HG03432 (cell line): ENCODE measurements around the gene PAGR1.
"Not testable (repeated sequence)": the region's sequence is repeated elsewhere in the genome, so short reads cannot be mapped to it uniquely, and the experiment has no call there.

ENCODE experiments used
- ATAC-seq: cut with Tn5 transposase; IDR thresholded peaks from one replicate; pipeline ENCODE4 v1.9.1; 2021; ENCODE audit warnings: mild to moderate bottlenecking, moderate library complexity; ENCODE audit not compliant: unreplicated experiment

The PAGR1 gene

DNA sequence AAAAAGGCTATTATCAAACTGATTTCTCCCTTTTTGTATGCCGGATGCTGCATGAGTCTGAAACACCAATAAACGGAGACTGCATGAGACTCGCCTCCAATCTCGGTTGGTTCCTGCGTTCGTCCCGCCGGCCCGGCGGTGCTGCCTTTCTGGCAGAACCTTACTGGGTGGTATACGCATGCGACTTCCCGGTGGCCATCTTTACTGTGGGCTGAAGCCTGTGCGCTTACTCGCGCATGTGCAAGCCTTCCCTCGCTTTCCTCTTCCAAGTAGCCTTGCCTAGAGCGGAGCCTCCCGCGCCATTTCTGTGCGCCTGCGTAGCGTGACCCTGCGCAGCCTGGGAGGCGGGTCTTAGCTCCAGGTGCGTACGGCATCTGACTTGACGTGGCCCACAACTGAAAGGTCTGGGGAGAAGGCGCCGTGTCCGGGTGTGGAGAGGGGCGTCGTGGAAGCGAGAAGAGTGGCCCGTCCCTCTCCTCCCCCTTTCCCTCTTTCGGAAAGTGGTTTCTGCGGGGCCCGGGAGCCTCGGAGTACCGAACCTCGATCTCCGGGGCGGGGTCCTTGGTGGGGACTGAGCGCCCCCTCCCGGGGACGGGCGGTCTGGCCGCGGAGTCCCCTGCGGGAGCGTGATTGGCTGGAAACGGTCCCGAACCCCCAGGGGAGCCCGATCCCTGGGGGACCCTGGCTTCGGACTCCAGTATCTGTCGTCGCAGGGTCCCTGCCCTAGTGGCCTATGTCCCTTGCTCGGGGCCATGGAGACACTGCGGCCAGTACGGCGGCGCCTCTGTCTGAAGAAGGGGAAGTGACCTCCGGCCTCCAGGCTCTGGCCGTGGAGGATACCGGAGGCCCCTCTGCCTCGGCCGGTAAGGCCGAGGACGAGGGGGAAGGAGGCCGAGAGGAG is at the start of gene PAGR1:
PAGR1 (plus strand) TSS at position 360 of the 901 bp plus-strand sequence; CDS start at position 734, 374 bp downstream.
- peak; percentile 65 for ATAC-seq

GRCh38 chr16:29766571-29766970 is 49.4 kb upstream of the PAGR1 start:
- ATAC-seq = no peak

GRCh38 chr16:29767062-29767461 is 48.9 kb upstream of the PAGR1 start:
- ATAC-seq = no peak

GRCh38 chr16:29769507-29769906 is 46.4 kb upstream of the PAGR1 start:
- ATAC-seq = no peak

DNA sequence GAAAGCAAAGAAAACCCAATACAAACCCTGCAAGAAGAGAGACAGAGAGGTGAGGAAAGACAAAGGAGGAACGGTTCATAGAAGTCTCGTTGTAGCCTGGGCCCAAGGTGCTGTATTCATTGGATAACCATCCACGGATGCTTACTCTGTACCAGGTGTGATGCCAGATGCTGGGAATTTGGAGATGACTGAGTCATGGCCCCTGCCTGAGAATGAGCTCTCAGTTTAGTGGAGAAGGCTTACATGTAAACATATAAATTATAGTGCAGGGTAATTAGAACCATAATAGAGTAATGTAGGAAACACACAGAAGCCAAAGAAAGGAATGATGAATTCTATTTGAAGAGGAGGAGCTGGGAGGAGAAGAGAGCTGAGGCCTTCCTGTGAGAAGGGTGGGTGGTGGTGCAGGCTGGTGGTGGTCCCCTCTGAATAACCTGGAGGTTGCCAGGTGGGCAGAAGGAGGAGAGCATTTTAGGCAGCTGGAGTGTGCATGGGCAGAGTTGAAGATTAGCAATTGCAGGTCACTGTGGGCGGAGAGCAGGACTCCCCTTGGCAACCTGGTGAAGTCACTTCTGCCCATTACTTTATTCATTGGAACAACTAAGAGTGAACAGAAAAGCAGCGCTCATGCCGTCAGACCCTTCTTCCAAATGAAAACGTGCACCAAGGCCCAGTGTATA is 45.6 kb upstream of the PAGR1 start:
- ATAC-seq = no peak

DNA sequence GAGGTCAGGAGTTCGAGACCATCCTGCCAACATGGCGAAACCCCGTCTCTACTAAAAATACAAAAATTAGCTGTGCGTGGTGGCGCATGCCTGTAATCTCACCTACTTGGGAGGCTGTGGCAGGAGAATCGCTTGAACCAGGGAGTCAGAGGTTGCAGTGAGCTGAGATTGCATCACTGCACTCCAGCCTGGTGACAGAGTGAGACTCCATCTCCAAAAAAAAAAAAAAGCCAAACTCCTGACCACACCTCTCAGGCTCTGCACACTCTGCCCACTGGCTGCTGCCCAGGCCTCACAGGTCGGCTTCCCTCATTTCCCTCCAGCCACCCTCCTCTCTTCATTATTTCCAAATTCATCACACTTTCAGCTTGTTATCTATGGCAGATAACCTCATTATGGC is 43.6 kb upstream of the PAGR1 start:
- ATAC-seq = not testable (repeated sequence)

- no peak for ATAC-seq
Measured at GRCh38 chr16:29774730-29775129, 41.2 kb upstream of the PAGR1 start.

DNA sequence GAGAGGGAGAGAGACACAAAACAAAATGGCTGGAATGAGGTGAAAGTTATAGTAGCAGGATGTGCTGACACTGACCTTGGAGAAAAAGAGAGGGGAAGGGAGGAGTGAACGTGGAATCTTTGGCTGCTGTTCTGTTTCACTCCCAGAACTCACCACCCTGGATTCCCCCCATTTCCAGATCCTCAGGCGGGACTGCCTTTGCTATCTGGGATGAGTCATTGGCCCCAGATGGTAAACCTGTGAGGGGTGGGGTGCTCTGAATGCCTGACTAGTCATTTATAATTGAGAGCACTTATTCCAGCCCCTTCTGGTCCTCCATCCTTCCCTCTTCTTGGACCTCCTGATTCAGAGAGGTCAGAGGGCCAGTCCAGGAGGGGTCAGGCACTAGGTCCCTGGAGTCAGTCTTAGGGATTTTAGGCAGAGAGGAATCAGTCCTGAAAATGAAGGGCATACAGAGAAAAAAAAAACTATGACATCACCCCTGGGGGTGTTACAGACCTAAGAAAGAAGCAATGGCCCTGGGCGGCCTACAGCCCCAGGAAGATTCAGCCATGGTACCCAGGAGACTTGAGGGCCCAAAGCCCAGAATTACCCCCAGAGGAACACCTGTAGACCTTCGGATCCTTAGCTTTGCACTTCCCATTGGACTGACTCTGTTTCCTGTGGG is 40.1 kb upstream of the PAGR1 start:
- no peak for ATAC-seq

DNA sequence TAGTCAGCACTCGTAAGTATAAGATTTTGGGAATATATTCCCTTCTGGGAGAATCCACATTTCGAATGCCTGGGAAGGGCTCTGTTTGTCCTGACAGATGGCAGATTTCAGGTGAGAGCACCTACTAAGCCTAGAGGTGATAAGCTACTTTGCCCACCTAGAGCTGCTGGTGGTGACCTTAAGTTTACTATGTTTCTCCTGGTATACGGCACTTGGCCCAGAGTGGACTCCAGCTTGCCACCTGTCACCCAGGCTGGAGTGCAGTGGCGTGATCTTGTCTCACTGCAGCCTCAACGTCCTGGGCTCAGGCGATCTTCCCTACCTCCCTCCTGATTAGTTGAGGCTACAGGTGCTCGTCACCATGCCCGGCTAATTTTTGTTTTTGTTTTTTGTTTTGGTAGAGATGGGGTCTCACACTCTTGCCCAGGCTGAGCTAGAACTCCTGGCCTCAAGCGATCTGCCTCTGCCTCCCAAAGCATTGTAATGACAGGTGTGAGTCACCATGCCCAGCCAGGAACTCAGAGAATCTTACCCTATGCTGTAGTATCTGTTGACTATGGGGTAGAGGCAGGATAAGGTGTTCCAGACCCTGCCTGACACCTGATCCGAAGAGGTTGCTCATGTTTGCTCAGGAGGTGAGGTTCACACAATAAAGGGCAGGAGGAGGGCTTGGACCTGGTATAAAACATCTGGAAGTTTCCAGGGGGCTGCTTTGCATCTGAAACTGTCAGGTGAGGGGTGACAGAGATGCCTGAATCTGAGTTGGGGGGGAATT is 38.2 kb upstream of the PAGR1 start, which contains the start of gene ZG16:
ZG16 (plus strand) TSS at position 681 of the 775 bp plus-strand sequence. CDS start 1,011 bp downstream, outside the sequence.
- ATAC-seq = no peak

GRCh38 chr16:29779474-29779873 is 36.5 kb upstream of the PAGR1 start:
- ATAC-seq = no peak

DNA sequence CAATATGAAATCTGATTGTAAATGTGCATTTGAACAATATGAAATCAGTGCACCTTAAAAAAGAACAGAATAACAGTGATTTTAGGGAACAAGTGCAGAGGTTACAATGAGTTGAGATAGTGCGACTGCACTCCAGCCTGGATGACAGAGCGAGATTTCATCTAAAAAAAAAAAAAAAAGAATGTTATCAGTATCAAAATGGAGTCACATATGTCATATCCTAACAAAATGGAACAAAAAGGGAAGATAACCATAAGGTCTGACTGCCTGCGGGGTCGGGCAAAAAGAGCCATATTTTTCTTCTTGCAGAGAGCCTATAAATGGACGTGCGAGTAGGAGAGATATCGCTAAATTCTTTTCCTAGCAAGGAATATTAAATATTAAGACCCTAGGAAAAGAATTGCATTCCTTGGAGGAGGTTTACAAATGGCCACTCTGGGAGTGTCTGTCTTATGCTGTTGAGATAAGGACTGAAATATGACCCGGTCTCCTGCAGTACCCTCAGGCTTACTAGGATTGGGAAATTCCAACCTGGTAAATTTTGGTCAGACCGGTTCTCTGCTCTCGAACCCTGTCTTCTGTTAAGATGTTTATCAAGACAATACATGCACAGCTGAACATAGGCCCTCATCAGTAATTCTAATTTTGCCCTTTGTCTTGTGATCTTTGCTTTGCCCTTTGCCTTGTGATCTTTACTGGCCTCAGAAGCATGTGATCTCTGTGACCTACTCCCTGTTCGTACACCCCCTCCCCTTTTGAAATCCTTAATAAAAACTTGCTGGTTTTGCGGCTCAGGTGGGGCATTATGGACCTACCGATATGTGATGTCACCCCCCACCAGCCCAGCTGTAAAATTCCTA is 32.6 kb upstream of the PAGR1 start:
- not testable (repeated sequence) for ATAC-seq

DNA sequence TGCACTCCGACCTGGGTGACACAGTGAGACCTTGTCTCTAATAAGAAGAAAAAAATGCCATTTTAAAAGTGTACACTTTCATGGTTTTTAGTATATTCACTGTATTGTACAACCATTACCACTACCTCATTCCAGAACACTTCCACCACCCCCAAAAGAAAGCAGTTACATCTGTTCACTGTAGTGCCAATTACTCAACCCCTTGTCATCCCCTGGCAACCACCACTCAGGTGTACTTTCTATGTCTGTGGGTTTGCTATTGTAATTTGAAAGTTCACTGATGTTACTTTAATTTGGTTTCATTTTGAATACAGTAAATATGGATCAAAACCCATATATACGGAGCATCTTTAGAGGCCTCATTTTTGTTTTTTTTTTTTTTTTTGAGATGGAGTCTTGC is 31.8 kb upstream of the PAGR1 start:
- no peak for ATAC-seq

GRCh38 chr16:29784901-29785500 is 31.0 kb upstream of the PAGR1 start:
- ATAC-seq = no peak

DNA sequence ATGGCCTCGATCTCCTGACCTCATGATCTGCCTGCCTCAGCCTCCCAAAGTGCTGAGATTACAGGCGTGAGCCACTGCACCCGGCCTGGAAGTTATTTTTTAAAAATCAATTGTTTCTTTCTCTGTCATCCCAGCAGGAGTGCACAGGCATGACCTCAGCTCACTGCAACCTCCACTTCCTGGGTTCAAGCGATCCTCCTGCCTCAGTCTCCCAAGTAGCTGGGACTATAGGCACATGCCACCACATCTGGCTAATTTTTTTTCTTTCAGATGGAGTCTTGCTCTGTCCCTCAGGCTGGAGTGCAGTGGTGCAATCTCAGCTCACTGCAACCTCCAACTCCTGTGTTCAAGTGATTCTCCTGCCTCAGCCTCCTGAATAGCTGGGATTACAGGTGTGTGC is 28.8 kb upstream of the PAGR1 start:
- ATAC-seq = not testable (repeated sequence)

DNA sequence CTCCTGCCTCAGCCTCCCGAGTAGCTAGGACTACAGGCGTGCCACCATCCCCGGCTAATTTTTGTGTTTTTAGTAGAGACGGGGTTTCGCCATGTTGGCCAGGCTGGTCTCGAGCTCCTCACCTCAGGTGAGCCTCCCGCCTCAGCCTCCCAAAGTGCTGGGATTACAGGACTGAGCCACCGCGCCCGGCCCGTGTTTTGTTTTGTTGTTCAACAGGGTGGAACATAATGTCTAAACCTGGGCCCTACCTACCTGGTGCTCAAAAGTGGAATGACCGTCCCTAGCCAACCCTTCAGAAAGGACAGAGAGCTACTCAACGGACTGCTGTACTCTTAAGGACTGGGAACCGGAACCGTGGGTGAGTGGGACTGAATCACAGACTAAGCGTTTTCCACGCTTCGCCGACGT is 26.2 kb upstream of the PAGR1 start:
- no peak for ATAC-seq

GRCh38 chr16:29790183-29790948 is 25.6 kb upstream of the PAGR1 start, which contains the start of gene KIF22:
Gene KIF22, plus strand, starts transcription at chr16:29790751. Its CDS starts 9 bp downstream, at chr16:29790760.
- ATAC-seq = peak; percentile 92

- ATAC-seq = peak; percentile 7
Measured at GRCh38 chr16:29790949-29791844, 24.8 kb upstream of the PAGR1 start.
